Body of pancreas (tissue), 4 donors: ENCODE data around the gene KANK4.

Source experiments
- CTCF ChIP-seq, 7 experiments: fragments of 450-650 bp in 4 of 7; fragments of 200-600 bp in 3 of 7; sonication (generic) in 3 of 7; IDR thresholded peaks; one replicate each; pipeline ENCODE4 v1.5.1; 2016 to 2019; ENCODE audit warnings: antibody characterized with exemption in 7 of 7
- POLR2A ChIP-seq, 3 donors: fragments of 450-650 bp; IDR thresholded peaks; one replicate each; pipeline ENCODE4 v1.6.1; 2016; ENCODE audit warnings: antibody characterized with exemption in 3 of 3, mild to moderate bottlenecking in 2 of 3

DNA sequence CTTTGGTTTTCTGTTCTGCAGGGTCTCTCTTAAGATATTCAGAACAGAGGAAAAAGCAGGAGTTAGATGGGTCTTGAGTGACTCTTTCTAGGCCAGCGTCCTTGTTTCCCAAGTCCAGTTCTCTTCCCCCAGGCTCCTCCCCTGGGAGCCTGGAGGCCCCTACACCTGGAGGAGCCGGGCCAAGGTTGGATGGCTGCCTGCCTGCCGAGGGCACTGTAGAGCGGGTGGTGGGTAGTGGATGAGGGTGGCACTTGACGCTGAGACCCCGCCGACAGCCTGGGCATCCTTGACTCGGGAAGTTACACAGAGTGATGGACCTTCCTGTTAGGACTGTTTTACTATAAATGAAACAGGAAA, 17.4 kb upstream of the KANK4 start:
- TF ChIP-seq CTCF (IDR thresholded peaks at IDR 0.05) (no peak), POLR2A (IDR thresholded peaks at IDR 0.05) (no peak)
